H9 (cell line): ENCODE data around the gene RIMBP2. TPM values are rescaled to one million over a fixed set of nuclear protein-coding genes. Genes with fewer than 3 reads are reported as not detected.

Experiments
- DNase-seq: peaks from one replicate; pipeline ENCODE4 v3.0.0-alpha.2; 2017
- H2AFZ ChIP-seq: one replicate; pipeline ENCODE4 v1.6.1; 2013; ENCODE audit warnings: mild to moderate bottlenecking, low read length, control low read depth, moderate library complexity
- H2AK5ac ChIP-seq: 2 replicates; pipeline ENCODE4 v1.6.1; 2013; ENCODE audit warnings: low read length, control low read depth, mixed read lengths; ENCODE audit not compliant: insufficient read length
- H2BK120ac ChIP-seq: one replicate; pipeline ENCODE4 v1.6.1; 2013; ENCODE audit warnings: low read depth, mild to moderate bottlenecking, low read length, control low read depth, inconsistent platforms; ENCODE audit not compliant: poor library complexity, severe bottlenecking
- H2BK12ac ChIP-seq: 2 replicates; pipeline ENCODE4 v1.6.1; 2013; ENCODE audit warnings: low read length, control low read depth, mixed read lengths, low read depth; ENCODE audit not compliant: insufficient read length
- H2BK15ac ChIP-seq: 2 replicates; pipeline ENCODE4 v1.6.1; 2013; ENCODE audit warnings: low read depth, low read length, control low read depth
- H2BK20ac ChIP-seq: one replicate; pipeline ENCODE4 v1.6.1; 2013; ENCODE audit warnings: low read depth, mild to moderate bottlenecking, low read length, control low read depth, inconsistent platforms; ENCODE audit not compliant: poor library complexity, severe bottlenecking
- H2BK5ac ChIP-seq: 2 replicates; pipeline ENCODE4 v1.6.1; 2013; ENCODE audit warnings: low read length, control low read depth, mixed read lengths; ENCODE audit not compliant: insufficient read length
- H3K14ac ChIP-seq: 2 replicates; pipeline ENCODE4 v1.6.1; 2013; ENCODE audit warnings: low read length, control low read depth; ENCODE audit not compliant: insufficient read depth
- H3K18ac ChIP-seq: 2 replicates; pipeline ENCODE4 v1.6.1; 2013; ENCODE audit warnings: low read depth, mild to moderate bottlenecking, mixed read lengths, low read length, control low read depth; ENCODE audit not compliant: insufficient read length
- H3K23ac ChIP-seq: 2 replicates; pipeline ENCODE4 v1.6.1; 2013; ENCODE audit warnings: low read length, control low read depth, mixed read lengths, low read depth; ENCODE audit not compliant: insufficient read length
- H3K23me2 ChIP-seq: 2 replicates; pipeline ENCODE4 v1.6.1; 2013; ENCODE audit warnings: low read depth, mild to moderate bottlenecking, mixed read lengths, low read length, control low read depth; ENCODE audit not compliant: insufficient read length, poor library complexity, severe bottlenecking
- H3K27ac ChIP-seq: 2 replicates; pipeline ENCODE4 v1.5.1; 2013; ENCODE audit warnings: low read length, control low read depth, mixed read lengths, low read depth; ENCODE audit not compliant: insufficient read length
- H3K27me3 ChIP-seq: 2 replicates; pipeline ENCODE4 v1.6.1; 2013; ENCODE audit warnings: low read length, control low read depth, inconsistent platforms; ENCODE audit not compliant: insufficient read depth
- H3K4ac ChIP-seq: 2 replicates; pipeline ENCODE4 v1.6.1; 2013; ENCODE audit warnings: low read depth, mild to moderate bottlenecking, control low read depth, inconsistent platforms, low read length, moderate library complexity
- H3K4me1 ChIP-seq: 2 replicates; pipeline ENCODE4 v1.6.1; 2013; ENCODE audit warnings: low read length, control low read depth, inconsistent platforms; ENCODE audit not compliant: insufficient read depth
- H3K4me2 ChIP-seq: 2 replicates; pipeline ENCODE4 v1.6.1; 2013; ENCODE audit warnings: low read length, control low read depth, mixed read lengths; ENCODE audit not compliant: insufficient read length, insufficient read depth
- H3K56ac ChIP-seq: 2 replicates; pipeline ENCODE4 v1.6.1; 2013; ENCODE audit warnings: low read depth, mild to moderate bottlenecking, mixed read lengths, low read length, control low read depth; ENCODE audit not compliant: insufficient read length
- H3K79me1 ChIP-seq: 2 replicates; pipeline ENCODE4 v1.6.1; 2013; ENCODE audit warnings: low read depth, mild to moderate bottlenecking, moderate library complexity, low read length, control low read depth, inconsistent platforms; ENCODE audit not compliant: insufficient read depth, poor library complexity, severe bottlenecking
- H3K79me2 ChIP-seq: 2 replicates; pipeline ENCODE4 v1.6.1; 2013; ENCODE audit warnings: low read length, control low read depth, inconsistent platforms; ENCODE audit not compliant: insufficient read depth
- H3K9ac ChIP-seq: 2 replicates; pipeline ENCODE4 v1.6.1; 2013; ENCODE audit warnings: low read length, control low read depth, mixed read lengths; ENCODE audit not compliant: insufficient read length; ENCODE audit errors: extremely low read depth
- H3K9me3 ChIP-seq: one replicate; pipeline ENCODE4 v1.6.1; 2013; ENCODE audit warnings: low read depth, low read length, inconsistent platforms; ENCODE audit not compliant: control insufficient read depth
- H3T11ph ChIP-seq: one replicate; pipeline ENCODE4 v1.6.1; 2013; ENCODE audit warnings: mild to moderate bottlenecking, low read length, control low read depth, inconsistent platforms
- H4K20me1 ChIP-seq: one replicate; pipeline ENCODE4 v1.6.1; 2013; ENCODE audit not compliant: control insufficient read depth, insufficient read length, insufficient read depth
- H4K5ac ChIP-seq: 2 replicates; pipeline ENCODE4 v1.6.1; 2013; ENCODE audit warnings: low read depth, mild to moderate bottlenecking, mixed read lengths, low read length, control low read depth; ENCODE audit not compliant: insufficient read length
- H4K8ac ChIP-seq: replicated peaks from 2 replicates; pipeline ENCODE4 v1.6.1; 2013; ENCODE audit warnings: low read length, control low read depth, mixed read lengths, low read depth; ENCODE audit not compliant: insufficient read length
- H4K91ac ChIP-seq: 2 replicates; pipeline ENCODE4 v1.6.1; 2013; ENCODE audit warnings: low read depth, mild to moderate bottlenecking, moderate library complexity, mixed read lengths, low read length, control low read depth; ENCODE audit not compliant: insufficient read length
- H3K27ac Mint-ChIP-seq, 3 experiments: 2 replicates in 2 of 3; 3 replicates in 1 of 3; pipeline ENCODE4 v1.8.0; 2020 to 2021; ENCODE audit warnings: mixed read lengths in 3 of 3, mild to moderate bottlenecking in 1 of 3, moderate library complexity in 1 of 3
- H3K27me3 Mint-ChIP-seq: 2 replicates; pipeline ENCODE4 v1.8.0; 2021; ENCODE audit warnings: low read depth, mild to moderate bottlenecking, moderate library complexity, mixed read lengths
- H3K36me3 Mint-ChIP-seq, 3 experiments: 2 replicates in 2 of 3; 3 replicates in 1 of 3; pipeline ENCODE4 v1.8.0; 2020 to 2021; ENCODE audit warnings: low read depth in 3 of 3, mixed read lengths in 3 of 3; ENCODE audit not compliant: insufficient read depth in 1 of 3
- H3K4me1 Mint-ChIP-seq, 2 experiments: 2 replicates each; pipeline ENCODE4 v1.8.0; 2020; ENCODE audit warnings: mixed read lengths in 2 of 2
- H3K4me3 Mint-ChIP-seq, 2 experiments: 2 replicates in 1 of 2; 3 replicates in 1 of 2; pipeline ENCODE4 v1.8.0; 2020 to 2021; ENCODE audit warnings: mild to moderate bottlenecking in 2 of 2, mixed read lengths in 2 of 2, moderate library complexity in 1 of 2
- H3K9me3 Mint-ChIP-seq, 2 experiments: 2 replicates in 1 of 2; 3 replicates in 1 of 2; pipeline ENCODE4 v1.8.0; 2020; ENCODE audit warnings: mild to moderate bottlenecking in 2 of 2, mixed read lengths in 2 of 2, moderate library complexity in 1 of 2
- CTCF ChIP-seq: fragments of 200-600 bp; sonication (generic); conservative IDR thresholded peaks from 3 replicates; pipeline ENCODE4 v1.8.0; 2021; ENCODE audit warnings: antibody characterized with exemption, mild to moderate bottlenecking
- WGBS: extraction: QIAGEN DNeasy Blood & Tissue Kit; methylation state at CpG from one replicate; pipeline ENCODE4 v1.1.7; 2013; ENCODE audit warnings: missing lambda C conversion rate, low lambda C conversion rate, mixed read lengths; ENCODE audit not compliant: insufficient read length; ENCODE audit errors: extremely low coverage; 5-methylcytosine and 5-hydroxymethylcytosine counted together
- total RNA-seq: library from RNA; stranded (reverse); gene quantifications from 2 replicates; pipeline ENCODE4 v1.2.1, GENCODE V29; 2021

The RIMBP2 gene
- total RNA-seq, 1 experiment from 2014 or later, result 0.70 TPM

- Mint-ChIP-seq H3K9me3 (peaks cover 0 to 9% of the 10 kb centered on the region in 2 experiments; a peak in 3 of 5 replicates), H3K4me1 (peaks cover 14 to 15% of the 10 kb centered on the region in 2 experiments), H3K27me3 (peaks cover 35% of the 10 kb centered on the region), H3K36me3 (peaks cover 0 to 2% (median 0%) of the 10 kb centered on the region in 3 experiments; a peak in 2 of 7 replicates), H3K4me3 (no peak overlapping the region), H3K27ac (peak overlapping the region in 1 of 3 experiments; percentile 23; a peak in 1 of 7 replicates)
- H4K20me1 ChIP-seq, result no peaks in the 10 kb centered on the region
- H3K27me3 ChIP-seq, result no peaks in the 10 kb centered on the region
- H3K9ac ChIP-seq, result no peak overlapping the region
- no peak overlapping the region for H2BK120ac ChIP-seq
- no peak overlapping the region for H2AK5ac ChIP-seq
- no peaks in the 10 kb centered on the region for H3K9me3 ChIP-seq
- H3K79me2 ChIP-seq, result no peaks in the 10 kb centered on the region
- no peak overlapping the region for H2BK15ac ChIP-seq
- no peak overlapping the region for H2BK5ac ChIP-seq
- no peaks in the 10 kb centered on the region for H3K79me1 ChIP-seq
- no peak overlapping the region for H4K91ac ChIP-seq
- no peak overlapping the region for H3T11ph ChIP-seq
- H3K4ac ChIP-seq, result no peak overlapping the region
- H3K23ac ChIP-seq, result no peak overlapping the region
- H3K4me2 ChIP-seq, result no peak overlapping the region
- no peak overlapping the region for H3K56ac ChIP-seq
- no peak overlapping the region for H2BK12ac ChIP-seq
- no peak overlapping the region for H2BK20ac ChIP-seq
- no peak overlapping the region for H2AFZ ChIP-seq
- H3K23me2 ChIP-seq, result no peaks in the 10 kb centered on the region
- no peaks in the 10 kb centered on the region for H3K4me1 ChIP-seq
- no peak for TF ChIP-seq CTCF
- no peak overlapping the region for H3K27ac ChIP-seq
- H4K5ac ChIP-seq, result no peak overlapping the region
- no peak for DNase-seq
- H3K14ac ChIP-seq, result no peak overlapping the region
- no peak overlapping the region for H3K18ac ChIP-seq
- H4K8ac ChIP-seq, result no peak overlapping the region
- no CpG with 5 or more reads among the region's 11 CpGs for WGBS
Measured at GRCh38 chr12:130589540-130590317, 126.4 kb downstream of the RIMBP2 start.
